Mesenchymal stem cell (in vitro differentiated cells and primary cell): ENCODE results near the gene FAM120B.
A peak's percentile ranks its signal among the peaks of the same experiment; 100 is the strongest.

Experiments
- DNase-seq: peaks from one replicate; pipeline ENCODE4 v3.0.0-alpha.2; 2013
- H2AFZ ChIP-seq: one replicate; pipeline ENCODE4 v1.6.1; 2013; ENCODE audit warnings: low read depth, mild to moderate bottlenecking, control low read depth, inconsistent platforms, low read length, moderate library complexity
- H2AK5ac ChIP-seq: 2 replicates; pipeline ENCODE4 v1.6.1; 2013; ENCODE audit warnings: low read length, moderate library complexity, mild to moderate bottlenecking, inconsistent platforms; ENCODE audit not compliant: severe bottlenecking
- H2BK120ac ChIP-seq: one replicate; pipeline ENCODE4 v1.6.1; 2013; ENCODE audit warnings: low read depth, mild to moderate bottlenecking, inconsistent platforms, low read length, moderate library complexity
- H2BK12ac ChIP-seq, 2 experiments: one replicate each; pipeline ENCODE4 v1.6.1; 2013; ENCODE audit warnings: inconsistent platforms in 2 of 2, low read length in 2 of 2, mild to moderate bottlenecking in 2 of 2, moderate library complexity in 2 of 2, control low read depth in 1 of 2
- H2BK15ac ChIP-seq: one replicate; pipeline ENCODE4 v1.6.1; 2013; ENCODE audit warnings: mild to moderate bottlenecking, low read depth, inconsistent platforms; ENCODE audit not compliant: poor library complexity, severe bottlenecking
- H2BK5ac ChIP-seq: 2 replicates; pipeline ENCODE4 v1.6.1; 2013; ENCODE audit warnings: low read depth, mild to moderate bottlenecking, low read length, control low read depth, inconsistent platforms; ENCODE audit not compliant: poor library complexity, severe bottlenecking
- H3K14ac ChIP-seq, 2 experiments: one replicate each; pipeline ENCODE4 v1.6.1; 2013; ENCODE audit warnings: inconsistent platforms in 2 of 2, low read length in 2 of 2, control low read depth in 1 of 2, mild to moderate bottlenecking in 1 of 2, moderate library complexity in 1 of 2
- H3K18ac ChIP-seq, 2 experiments: one replicate each; pipeline ENCODE4 v1.6.1; 2013; ENCODE audit warnings: inconsistent platforms in 2 of 2, low read length in 2 of 2, control low read depth in 1 of 2, low read depth in 1 of 2, mild to moderate bottlenecking in 1 of 2
- H3K23ac ChIP-seq, 2 experiments: one replicate each; pipeline ENCODE4 v1.6.1; 2013; ENCODE audit warnings: inconsistent platforms in 2 of 2, low read length in 2 of 2, mild to moderate bottlenecking in 2 of 2, moderate library complexity in 2 of 2, control low read depth in 1 of 2
- H3K27ac ChIP-seq: 2 replicates; pipeline ENCODE4 v1.5.1; 2013; ENCODE audit warnings: mild to moderate bottlenecking, moderate library complexity, low read length, control low read depth, inconsistent platforms; ENCODE audit not compliant: poor library complexity, severe bottlenecking
- H3K27me3 ChIP-seq, 2 experiments: 2 replicates each; pipeline versions ENCODE4 v1.6.1 to v1.7.0; 2013; ENCODE audit warnings: low read length in 2 of 2, mild to moderate bottlenecking in 2 of 2, moderate library complexity in 2 of 2, control low read depth in 1 of 2, inconsistent platforms in 1 of 2; ENCODE audit not compliant: control insufficient read depth in 1 of 2, insufficient read depth in 1 of 2
- H3K36me3 ChIP-seq, 2 experiments: 2 replicates each; pipeline versions ENCODE4 v1.6.1 to v1.7.0; 2013; ENCODE audit warnings: low read length in 2 of 2, control low read depth in 1 of 2, inconsistent platforms in 1 of 2, low read depth in 1 of 2, mild to moderate bottlenecking in 1 of 2; ENCODE audit not compliant: insufficient read depth in 2 of 2, control insufficient read depth in 1 of 2
- H3K4ac ChIP-seq, 2 experiments: one replicate each; pipeline ENCODE4 v1.6.1; 2013; ENCODE audit warnings: inconsistent platforms in 2 of 2, low read length in 2 of 2, mild to moderate bottlenecking in 2 of 2, moderate library complexity in 2 of 2, control low read depth in 1 of 2, low read depth in 1 of 2
- H3K4me1 ChIP-seq: 2 replicates; pipeline ENCODE4 v1.6.1; 2013; ENCODE audit warnings: low read depth, low read length, control low read depth; ENCODE audit not compliant: control insufficient read depth, insufficient read depth
- H3K4me2 ChIP-seq: 2 replicates; pipeline ENCODE4 v1.6.1; 2013; ENCODE audit warnings: low read length, mild to moderate bottlenecking, inconsistent platforms; ENCODE audit not compliant: poor library complexity, severe bottlenecking
- H3K4me3 ChIP-seq, 2 experiments: 2 replicates each; pipeline versions ENCODE4 v1.5.1 to v1.7.0; 2013; ENCODE audit warnings: low read length in 2 of 2, mild to moderate bottlenecking in 2 of 2, control low read depth in 1 of 2, low read depth in 1 of 2; ENCODE audit not compliant: insufficient read depth in 1 of 2
- H3K79me1 ChIP-seq: replicated peaks from 2 replicates; pipeline ENCODE4 v1.6.1; 2013; ENCODE audit warnings: mild to moderate bottlenecking, control low read depth, low read length, inconsistent platforms; ENCODE audit not compliant: poor library complexity, severe bottlenecking
- H3K9ac ChIP-seq: 2 replicates; pipeline ENCODE4 v1.7.0; 2013; ENCODE audit warnings: mild to moderate bottlenecking, low read length, moderate library complexity
- H3K9me3 ChIP-seq: 2 replicates; pipeline ENCODE4 v1.7.0; 2013; ENCODE audit warnings: mild to moderate bottlenecking, low read length; ENCODE audit not compliant: control insufficient read depth
- H4K8ac ChIP-seq: one replicate; pipeline ENCODE4 v1.6.1; 2013; ENCODE audit warnings: inconsistent platforms, mild to moderate bottlenecking, low read length, moderate library complexity
- H4K91ac ChIP-seq: one replicate; pipeline ENCODE4 v1.6.1; 2013; ENCODE audit warnings: mild to moderate bottlenecking, low read length, inconsistent platforms
- WGBS: methylation state at CpG from one replicate; pipeline ENCODE4 v1.1.7; 2013; ENCODE audit warnings: mixed read lengths; 5-methylcytosine and 5-hydroxymethylcytosine counted together

Gene FAM120B

GRCh38 chr6:170367241-170367640 lies 60.7 kb downstream of the FAM120B start:
- H3K18ac ChIP-seq = no peak overlapping the region
- no peak overlapping the region for H3K4me2 ChIP-seq
- H4K91ac ChIP-seq = no peak overlapping the region
- no peak for DNase-seq
- H3K27ac ChIP-seq = no peak overlapping the region
- no peak overlapping the region for H3K23ac ChIP-seq
- no peak overlapping the region for H2AK5ac ChIP-seq
- H3K9ac ChIP-seq = no peak overlapping the region
- H3K14ac ChIP-seq = no peak overlapping the region
- no peaks in the 10 kb centered on the region for H3K27me3 ChIP-seq
- H3K79me1 ChIP-seq = peaks cover 43% of the 10 kb centered on the region
- H3K4ac ChIP-seq = no peak overlapping the region
- H2BK12ac ChIP-seq = no peak overlapping the region
- H2BK15ac ChIP-seq = no peak overlapping the region
- no peak overlapping the region for H4K8ac ChIP-seq
- no peak overlapping the region for H2BK5ac ChIP-seq
- over 99% methylated on average over 10 of the region's 10 CpGs for WGBS
- H2AFZ ChIP-seq = no peak overlapping the region
- H3K36me3 ChIP-seq = peaks cover 39 to 55% of the 10 kb centered on the region in 2 experiments
- no peaks in the 10 kb centered on the region for H3K9me3 ChIP-seq
- H3K4me1 ChIP-seq = peaks cover 15% of the 10 kb centered on the region
- no peak overlapping the region for H2BK120ac ChIP-seq
- no peak overlapping the region for H3K4me3 ChIP-seq

- no peak overlapping the region for H4K8ac ChIP-seq
- peaks cover 16% of the 10 kb centered on the region for H3K4me1 ChIP-seq
- H4K91ac ChIP-seq = no peak overlapping the region
- DNase-seq = no peak
- H3K18ac ChIP-seq = no peak overlapping the region
- WGBS = 94% methylated on average over 2 of the region's 2 CpGs
- H2BK120ac ChIP-seq = no peak overlapping the region
- H3K4ac ChIP-seq = no peak overlapping the region
- H3K79me1 ChIP-seq = peaks cover 41% of the 10 kb centered on the region
- H3K27me3 ChIP-seq = no peaks in the 10 kb centered on the region
- no peak overlapping the region for H3K4me3 ChIP-seq
- H3K27ac ChIP-seq = no peak overlapping the region
- H3K9ac ChIP-seq = no peak overlapping the region
- H2BK5ac ChIP-seq = no peak overlapping the region
- no peak overlapping the region for H2AFZ ChIP-seq
- no peak overlapping the region for H3K14ac ChIP-seq
- H3K4me2 ChIP-seq = no peak overlapping the region
- H3K36me3 ChIP-seq = peaks cover 32 to 54% of the 10 kb centered on the region in 2 experiments
- no peak overlapping the region for H2AK5ac ChIP-seq
- H2BK12ac ChIP-seq = no peak overlapping the region
- no peak overlapping the region for H2BK15ac ChIP-seq
- H3K9me3 ChIP-seq = no peaks in the 10 kb centered on the region
- no peak overlapping the region for H3K23ac ChIP-seq
Measured at GRCh38 chr6:170368544-170368943, 62.0 kb downstream of the FAM120B start.

GRCh38 chr6:170369403-170369802 lies 62.8 kb downstream of the FAM120B start:
- H2BK15ac ChIP-seq = no peak overlapping the region
- 95% methylated on average over 5 of the region's 5 CpGs for WGBS
- DNase-seq = no peak

GRCh38 chr6:170370416-170370815 lies 63.9 kb downstream of the FAM120B start:
- H2BK15ac ChIP-seq = no peak overlapping the region
- H4K8ac ChIP-seq = no peak overlapping the region
- H3K9ac ChIP-seq = no peak overlapping the region
- no peaks in the 10 kb centered on the region for H3K27me3 ChIP-seq
- H3K4ac ChIP-seq = no peak overlapping the region
- no peak overlapping the region for H3K14ac ChIP-seq
- no peak overlapping the region for H3K27ac ChIP-seq
- no peak overlapping the region for H3K23ac ChIP-seq
- H2AFZ ChIP-seq = no peak overlapping the region
- DNase-seq = no peak
- H3K79me1 ChIP-seq = peaks cover 28% of the 10 kb centered on the region
- 92% methylated on average over 6 of the region's 6 CpGs for WGBS
- no peak overlapping the region for H3K4me2 ChIP-seq
- no peak overlapping the region for H4K91ac ChIP-seq
- H2BK12ac ChIP-seq = no peak overlapping the region
- H3K9me3 ChIP-seq = no peaks in the 10 kb centered on the region
- no peak overlapping the region for H3K4me3 ChIP-seq
- peaks cover 28 to 55% of the 10 kb centered on the region in 2 experiments for H3K36me3 ChIP-seq
- H2AK5ac ChIP-seq = peak overlapping the region; percentile 53
- no peak overlapping the region for H2BK120ac ChIP-seq
- H3K4me1 ChIP-seq = peaks cover 16% of the 10 kb centered on the region
- H2BK5ac ChIP-seq = no peak overlapping the region
- H3K18ac ChIP-seq = no peak overlapping the region

More at GRCh38 chr6:170369403-170369802, 62.8 kb downstream of the FAM120B start:
- H2AFZ ChIP-seq = no peak overlapping the region
- no peak overlapping the region for H2BK120ac ChIP-seq
- H3K14ac ChIP-seq = no peak overlapping the region
- no peak overlapping the region for H3K18ac ChIP-seq
- no peak overlapping the region for H4K8ac ChIP-seq
- no peak overlapping the region for H3K4me3 ChIP-seq
- peaks cover 34 to 56% of the 10 kb centered on the region in 2 experiments for H3K36me3 ChIP-seq
- H3K79me1 ChIP-seq = peaks cover 38% of the 10 kb centered on the region
- peaks cover 16% of the 10 kb centered on the region for H3K4me1 ChIP-seq
- H3K23ac ChIP-seq = no peak overlapping the region
- H3K27me3 ChIP-seq = no peaks in the 10 kb centered on the region
- no peak overlapping the region for H3K4me2 ChIP-seq
- H4K91ac ChIP-seq = no peak overlapping the region
- H3K9ac ChIP-seq = no peak overlapping the region
- no peak overlapping the region for H2BK5ac ChIP-seq
- H2BK12ac ChIP-seq = no peak overlapping the region
- no peak overlapping the region for H3K4ac ChIP-seq
- H2AK5ac ChIP-seq = no peak overlapping the region
- no peak overlapping the region for H3K27ac ChIP-seq
- no peaks in the 10 kb centered on the region for H3K9me3 ChIP-seq
